ENCODE data around the gene ZNF584. TPM values are rescaled to one million over a fixed set of nuclear protein-coding genes. Genes with fewer than 3 reads are reported as not detected.
A peak's percentile ranks its signal among the peaks of the same experiment; 100 is the strongest.

ZNF584 gene
- polyA plus RNA-seq, 2 of the 4 experiments (the other 2 are of a cell fraction): 15.6 to 18.2 TPM

GRCh38 chr19:58387338-58388174 lies 20.9 kb upstream of the ZNF584 start:
- peak in 1 of 2 experiments; percentile 2; a peak in 3 of 6 replicates for ATAC-seq
- CTCF ChIA-PET: interaction anchor here (0.9 to 2.0 kb wide), 3 partner anchors 11 to 132 kb away, joined by 3 to 5 read pairs (median 4); partner anchors contain the start of gene ZBTB45
- TF ChIP-seq, protein P1, sequence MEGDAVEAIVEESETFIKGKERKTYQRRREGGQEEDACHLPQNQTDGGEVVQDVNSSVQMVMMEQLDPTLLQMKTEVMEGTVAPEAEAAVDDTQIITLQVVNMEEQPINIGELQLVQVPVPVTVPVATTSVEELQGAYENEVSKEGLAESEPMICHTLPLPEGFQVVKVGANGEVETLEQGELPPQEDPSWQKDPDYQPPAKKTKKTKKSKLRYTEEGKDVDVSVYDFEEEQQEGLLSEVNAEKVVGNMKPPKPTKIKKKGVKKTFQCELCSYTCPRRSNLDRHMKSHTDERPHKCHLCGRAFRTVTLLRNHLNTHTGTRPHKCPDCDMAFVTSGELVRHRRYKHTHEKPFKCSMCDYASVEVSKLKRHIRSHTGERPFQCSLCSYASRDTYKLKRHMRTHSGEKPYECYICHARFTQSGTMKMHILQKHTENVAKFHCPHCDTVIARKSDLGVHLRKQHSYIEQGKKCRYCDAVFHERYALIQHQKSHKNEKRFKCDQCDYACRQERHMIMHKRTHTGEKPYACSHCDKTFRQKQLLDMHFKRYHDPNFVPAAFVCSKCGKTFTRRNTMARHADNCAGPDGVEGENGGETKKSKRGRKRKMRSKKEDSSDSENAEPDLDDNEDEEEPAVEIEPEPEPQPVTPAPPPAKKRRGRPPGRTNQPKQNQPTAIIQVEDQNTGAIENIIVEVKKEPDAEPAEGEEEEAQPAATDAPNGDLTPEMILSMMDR (IDR thresholded peaks at IDR 0.05): no peak
- TF ChIP-seq FOSB (CRISPR knock-in tag; IDR thresholded peaks at IDR 0.05) (peak; percentile 24; the same call in 1 of the 2 replicates), REST (IDR thresholded peaks at IDR 0.05) (peak; percentile 39), EHMT2 (IDR thresholded peaks at IDR 0.05; ENCODE audit: low read depth) (no peak), ESRRA (IDR thresholded peaks at IDR 0.05; ENCODE audit: borderline replicate concordance, low read length) (no peak), HOXB5 (CRISPR knock-in tag; IDR thresholded peaks at IDR 0.05) (no peak), MAZ (IDR thresholded peaks at IDR 0.05; ENCODE audit: borderline replicate concordance, low read depth, low read length) (no peak), PHF8 (IDR thresholded peaks at IDR 0.05; ENCODE audit: borderline replicate concordance, low read depth) (peak; percentile 96; the same call in 1 of the 2 replicates), HOXA7 (CRISPR knock-in tag; IDR thresholded peaks at IDR 0.05) (peak; percentile 83; the same call in 1 of the 2 replicates)
- Histone ChIP-seq H3K9me3 (no peaks in the 10 kb centered on the region), H3K4me3 (peak overlapping the region; percentile 81), H3K27ac (peak overlapping the region; percentile 99), H3K4me2 (peak overlapping the region; percentile 96), H3K4me1 (peaks cover 38% of the 10 kb centered on the region)
- 3% methylated on average over 39 of the region's 39 CpGs for WGBS (ENCODE audit: missing lambda C conversion rate)
- POLR2A ChIA-PET: interaction anchor here (1.0 to 2.5 kb wide), 3 partner anchors 21 to 62 kb away, joined by 3 to 10 read pairs (median 7); partner anchors contain the start of genes ZNF497 and ZNF584
- no peak for DNase-seq (ENCODE audit: low read depth in 1 of 2, low spot score in 1 of 2)
- FAIRE-seq: peak; percentile 68

DNA sequence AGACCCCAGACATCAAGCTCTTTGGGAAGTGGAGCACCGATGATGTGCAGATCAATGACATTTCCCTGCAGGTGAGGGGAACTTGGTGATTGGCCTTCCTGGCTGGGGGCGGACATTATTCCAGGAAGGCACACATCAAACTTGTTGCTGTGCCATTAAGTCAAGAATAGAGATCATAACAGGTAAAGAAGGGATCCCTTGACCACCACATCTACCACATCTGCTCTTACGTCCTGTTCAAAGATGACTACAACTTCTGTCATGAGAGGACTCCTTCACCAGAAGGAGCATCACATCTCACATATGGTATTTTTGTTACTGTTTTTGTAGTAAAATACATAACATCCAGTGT lies 20.3 kb upstream of the ZNF584 start:
- CTCF ChIA-PET: interaction anchor here (0.9 to 1.2 kb wide), 2 partner anchors 12 to 132 kb away, joined by 3 to 4 read pairs; partner anchors contain the start of gene ZBTB45
- WGBS (ENCODE audit: missing lambda C conversion rate): 38% methylated on average over 3 of the region's 3 CpGs
- Histone ChIP-seq H3K9me3 (no peaks in the 10 kb centered on the region), H3K4me2 (peak overlapping the region; percentile 96), H3K4me1 (peaks cover 38% of the 10 kb centered on the region), H3K27ac (peak overlapping the region; percentile 99; a peak in 5 of 6 replicates), H3K4me3 (peak overlapping the region; percentile 81)
- DNase-seq (ENCODE audit: low read depth in 1 of 2, low spot score in 1 of 2): no peak
- FAIRE-seq: no peak
- ATAC-seq: no peak
- POLR2A ChIA-PET: interaction anchor here (1.0 to 1.7 kb wide), 2 partner anchors 26 to 62 kb away, joined by 3 to 10 read pairs; partner anchors contain the start of gene ZNF497
- no peak for TF ChIP-seq CHD2 (IDR thresholded peaks at IDR 0.05; ENCODE audit: low read length, partially characterized antibody)

DNA sequence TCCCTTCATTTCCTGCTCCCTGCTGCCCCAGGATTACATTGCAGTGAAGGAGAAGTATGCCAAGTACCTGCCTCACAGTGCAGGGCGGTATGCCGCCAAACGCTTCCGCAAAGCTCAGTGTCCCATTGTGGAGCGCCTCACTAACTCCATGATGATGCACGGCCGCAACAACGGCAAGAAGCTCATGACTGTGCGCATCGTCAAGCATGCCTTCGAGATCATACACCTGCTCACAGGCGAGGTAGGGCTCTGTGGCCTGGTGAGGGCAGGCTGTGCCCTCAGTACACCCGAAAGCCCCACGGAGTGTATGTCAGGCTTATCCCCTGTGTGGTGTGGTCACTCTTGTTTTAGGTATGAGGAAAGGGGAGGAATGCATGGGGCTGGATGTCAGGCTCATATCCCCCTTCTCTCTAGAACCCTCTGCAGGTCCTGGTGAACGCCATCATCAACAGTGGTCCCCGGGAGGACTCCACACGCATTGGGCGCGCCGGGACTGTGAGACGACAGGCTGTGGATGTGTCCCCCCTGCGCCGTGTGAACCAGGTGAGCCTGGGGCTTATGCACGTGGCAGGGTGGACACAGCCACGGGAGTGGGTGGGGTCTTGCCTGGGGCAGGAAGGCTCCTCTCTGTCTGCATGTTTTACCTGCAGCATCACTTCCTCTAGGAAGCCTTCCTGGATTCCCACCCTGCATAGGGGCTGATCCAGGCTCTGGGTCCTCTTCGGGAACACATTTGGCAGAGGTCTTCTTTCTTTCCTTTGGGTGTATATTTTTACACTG lies 15.3 kb upstream of the ZNF584 start:
- no peak for DNase-seq (ENCODE audit: low read depth in 1 of 2, low spot score in 1 of 2)
- no peak overlapping the region for H3K4me3 ChIP-seq
- peaks cover 44% of the 10 kb centered on the region for H3K4me1 ChIP-seq
- 91% methylated on average over 25 of the region's 26 CpGs for WGBS (ENCODE audit: missing lambda C conversion rate)
- CTCF ChIA-PET: interaction anchor here (1.3 kb wide), 1 partner anchor 126 kb away, joined by 8 read pairs; the partner anchor contains the start of gene ZBTB45
- no peak overlapping the region for H3K4me2 ChIP-seq
- H3K27ac ChIP-seq: no peak overlapping the region
- TF ChIP-seq EHF (CRISPR knock-in tag; IDR thresholded peaks at IDR 0.05): no peak
- peak; percentile 68 for TF ChIP-seq ZFP36 (IDR thresholded peaks at IDR 0.05; ENCODE audit: borderline replicate concordance, partially characterized antibody)
- no peak for FAIRE-seq
- H3K9me3 ChIP-seq: no peaks in the 10 kb centered on the region
- POLR2A ChIA-PET: no interaction called here
- no peak for ATAC-seq
